ENCODE results near the gene PLA1A. TPM values are rescaled to one million over a fixed set of nuclear protein-coding genes. Genes with fewer than 3 reads are reported as not detected.

The PLA1A gene
- total and polyA plus RNA-seq, 8 donors: 0.95 to 3.6 (median 1.3) TPM

- no peaks in the 10 kb centered on the region for H3K27me3 ChIP-seq
- WGBS, 2 donors: 95 to 96% methylated on average over 10 of the region's 10 CpGs
- intact Hi-C loops (cut with DNase I): no loop called here
- peaks cover 0 to 13% (median 7%) of the 10 kb centered on the region in 3 donors for H3K4me1 ChIP-seq
- DNase-seq: no peak
- ATAC-seq: no peak
- H3K4me3 ChIP-seq: no peak overlapping the region
- FAIRE-seq: no peak
- H3K9me3 ChIP-seq: no peaks in the 10 kb centered on the region
- no peaks in the 10 kb centered on the region for H3K36me3 ChIP-seq
- TF ChIP-seq CTCF (IDR thresholded peaks at IDR 0.05): no peak
- H3K27ac ChIP-seq: peak overlapping the region in 1 of 4 donors; percentile 14
Measured at GRCh38 chr3:119635719-119636118, 38.0 kb downstream of the PLA1A start.

- Histone ChIP-seq H3K27me3 (no peaks in the 10 kb centered on the region), H3K4me3 (no peak overlapping the region), H3K9me3 (no peaks in the 10 kb centered on the region), H3K36me3 (no peaks in the 10 kb centered on the region), H3K27ac (peak overlapping the region in 1 of 4 donors; percentile 14), H3K4me1 (peaks cover 0 to 12% (median 7%) of the 10 kb centered on the region in 3 donors)
- FAIRE-seq (no peak), DNase-seq (no peak), ATAC-seq (peak; percentile 8 to 41 (median 22))
- TF ChIP-seq CTCF (IDR thresholded peaks at IDR 0.05): no peak
- intact Hi-C loops (cut with DNase I): no loop called here
- 40 to 44% methylated on average over 1 of the region's 1 CpG for WGBS, 2 donors
Measured at GRCh38 chr3:119636249-119636648, 38.6 kb downstream of the PLA1A start.

GRCh38 chr3:119636891-119637611 lies 39.4 kb downstream of the PLA1A start:
- Histone ChIP-seq H3K4me3 (no peak overlapping the region), H3K27ac (peak overlapping the region in 2 of 4 donors; percentile 35 to 58), H3K36me3 (no peaks in the 10 kb centered on the region), H3K4me1 (peaks cover 0 to 7% (median 6%) of the 10 kb centered on the region in 3 donors), H3K27me3 (no peaks in the 10 kb centered on the region), H3K9me3 (no peaks in the 10 kb centered on the region)
- ATAC-seq: no peak
- whole genome bisulfite sequencing, 2 donors: 94% methylated on average over 4 of the region's 4 CpGs
- intact Hi-C loops (cut with DNase I): no loop called here
- FAIRE-seq: no peak
- no peak for DNase-seq
- TF ChIP-seq CTCF (IDR thresholded peaks at IDR 0.05): no peak

- H3K9me3 ChIP-seq: no peaks in the 10 kb centered on the region
- H3K4me1 ChIP-seq: no peaks in the 10 kb centered on the region
- H3K27ac ChIP-seq: peak overlapping the region in 2 of 4 donors; percentile 43 to 58
- no peaks in the 10 kb centered on the region for H3K36me3 ChIP-seq
- H3K27me3 ChIP-seq: no peaks in the 10 kb centered on the region
- TF ChIP-seq CTCF (IDR thresholded peaks at IDR 0.05): no peak
- no peak overlapping the region for H3K4me3 ChIP-seq
- no peak for FAIRE-seq
- intact Hi-C loops (cut with DNase I): no loop called here
- peak in 3 of 4 donors; percentile 9 to 56 (median 50) for ATAC-seq
- DNase-seq: no peak
- WGBS, 2 donors: 85 to 86% methylated on average over 3 of the region's 3 CpGs
Measured at GRCh38 chr3:119637679-119638477, 40.2 kb downstream of the PLA1A start.
